Activated CD4-positive, alpha-beta T cell treated with anti-CD3 and anti-CD28 coated beads, Interleukin-2, amount 50 U/mL, for 24 hours (primary cell): ENCODE measurements around the gene ABCB4.

ENCODE experiments used
- DNase-seq, 2 donors: peaks; one replicate each; pipeline ENCODE4 v3.0.0-alpha.2; 2020; ENCODE audit warnings: low read depth in 1 of 2, low spot score in 1 of 2

Gene ABCB4

DNA sequence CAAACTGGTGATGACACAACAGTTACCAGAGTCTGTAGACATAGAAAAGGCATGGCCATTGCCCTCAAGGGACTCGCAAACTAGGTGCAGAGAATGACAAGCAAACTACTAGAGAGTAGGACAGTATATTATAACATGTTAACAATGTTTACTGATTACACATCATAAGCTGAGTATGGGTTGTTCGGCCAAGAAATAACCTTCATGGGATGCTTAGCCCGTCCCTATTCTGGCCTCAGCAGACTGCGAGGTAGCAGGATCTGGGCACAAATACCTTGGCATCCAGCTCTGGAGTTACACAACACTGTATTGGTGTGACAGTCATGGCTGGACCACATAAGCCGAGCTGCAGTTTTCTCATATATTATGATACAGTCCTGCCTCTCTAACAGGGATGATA, 51.4 kb downstream of the ABCB4 start:
- no peak for DNase-seq

DNA sequence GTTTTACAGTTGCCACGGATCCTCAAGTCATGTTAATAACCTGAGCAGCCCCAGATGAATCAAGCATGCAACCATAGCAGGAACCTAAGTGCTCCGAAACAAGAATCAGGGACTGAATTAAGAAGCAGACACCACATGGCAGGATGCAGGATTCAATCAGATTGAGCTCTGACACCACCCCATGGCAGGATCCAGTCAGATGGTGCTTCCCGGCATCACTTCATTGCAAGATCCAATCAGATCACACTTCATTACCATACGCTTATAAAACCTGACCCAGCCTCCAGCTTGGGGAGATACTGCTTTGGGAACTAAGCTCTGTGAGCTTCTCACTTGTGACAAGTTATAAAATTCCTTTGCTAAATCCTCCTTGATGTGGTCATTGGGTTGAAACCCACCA, 55.3 kb downstream of the ABCB4 start:
- no peak for DNase-seq

DNA sequence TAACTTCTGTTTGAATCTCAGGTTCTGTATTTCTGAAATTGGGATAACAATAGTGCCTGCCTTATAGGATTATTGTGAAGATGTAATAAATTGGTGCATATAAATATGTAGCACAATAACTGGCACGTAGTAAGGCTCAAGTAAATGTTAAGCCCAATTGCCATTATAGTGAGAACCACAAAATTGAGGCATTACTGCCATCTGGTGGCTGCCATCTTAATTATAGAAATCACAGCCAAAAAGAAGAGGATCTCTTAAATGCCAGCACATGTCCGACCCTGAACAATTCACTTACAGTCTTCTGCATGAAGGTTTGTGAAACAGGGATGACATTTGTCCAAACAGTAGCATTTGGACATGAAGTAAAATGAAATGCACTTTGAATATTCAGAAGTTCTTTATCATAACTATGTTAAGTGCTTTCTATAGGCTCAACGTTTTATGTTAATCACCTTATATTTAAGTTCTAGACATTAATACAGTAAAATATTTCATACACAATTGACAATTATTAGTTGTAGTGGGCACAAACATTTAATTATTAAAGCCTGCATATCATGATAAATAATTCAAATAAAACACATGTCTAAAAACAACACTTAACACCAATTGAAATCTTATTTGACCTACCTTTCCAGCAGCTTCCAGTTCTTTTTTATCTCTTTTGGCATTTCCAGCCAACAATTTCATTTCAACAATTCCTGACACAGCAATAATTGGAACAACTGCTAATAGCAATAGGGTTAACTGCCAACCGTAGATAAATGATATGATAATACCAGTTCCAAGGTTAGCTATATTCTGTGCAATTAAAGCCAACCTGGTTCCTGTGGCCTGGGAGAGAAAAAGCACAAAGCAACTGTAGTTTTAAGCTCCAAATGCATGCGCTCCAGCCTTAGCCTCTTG, 58.5 kb downstream of the ABCB4 start:
- DNase-seq, result peak; percentile 23 to 56

DNA sequence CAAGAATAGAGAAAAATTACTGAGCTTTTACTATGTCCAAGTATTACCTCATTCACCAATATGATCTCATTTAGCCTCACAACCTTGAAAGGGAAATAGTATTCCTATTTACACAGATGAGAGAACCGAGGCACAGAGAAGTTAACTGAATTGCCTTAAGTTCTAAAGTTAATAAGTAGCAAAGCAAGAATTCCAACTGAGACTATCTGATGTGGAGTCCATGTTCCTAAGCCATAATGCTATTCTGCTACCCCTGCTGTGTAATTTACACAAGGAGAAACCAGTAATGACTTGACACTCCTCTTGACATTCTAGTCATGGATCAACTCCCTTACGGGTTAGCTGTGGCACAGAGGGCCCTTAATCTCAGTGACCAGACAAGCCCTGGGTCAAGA, 60.7 kb downstream of the ABCB4 start:
- no peak for DNase-seq

DNA sequence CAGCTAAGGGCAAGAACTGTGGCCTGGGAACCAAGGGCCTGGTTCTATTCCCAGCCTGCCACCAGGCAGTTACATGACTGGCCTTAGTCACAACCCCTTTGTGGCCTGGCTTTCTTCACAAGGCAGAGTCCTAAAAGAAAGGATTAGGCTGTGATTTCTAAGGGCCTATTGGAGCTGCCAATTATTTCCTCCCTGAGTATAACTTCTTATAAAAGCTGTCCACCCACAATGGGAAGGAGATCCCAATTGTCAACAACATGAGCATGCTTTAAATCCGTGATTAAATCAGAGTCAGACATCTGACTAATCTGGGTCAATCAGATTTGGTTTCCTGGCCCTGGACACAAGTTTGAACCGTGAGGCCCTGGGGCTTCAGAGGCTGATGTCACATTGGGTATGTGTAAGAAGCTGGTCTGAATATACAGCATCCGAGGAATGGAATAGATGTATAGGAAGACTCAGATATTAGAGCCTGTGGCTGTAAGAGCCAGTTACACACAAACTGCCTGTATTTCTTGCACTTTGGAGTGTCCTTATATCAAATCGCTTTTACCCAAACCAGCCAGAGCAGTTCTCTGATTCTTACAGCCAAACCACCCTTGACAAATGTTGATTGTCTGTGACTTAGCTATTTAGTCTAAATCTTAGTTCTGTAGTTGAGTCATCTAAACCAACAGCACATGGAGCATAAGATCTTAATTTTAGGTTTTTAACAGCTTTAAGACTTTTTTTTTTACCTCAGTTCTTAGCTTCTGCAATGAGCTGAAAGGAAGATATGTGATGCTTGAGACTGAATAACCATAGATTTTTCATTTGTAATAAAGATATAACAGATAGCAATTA, 61.3 kb downstream of the ABCB4 start:
- DNase-seq, result no peak

DNA sequence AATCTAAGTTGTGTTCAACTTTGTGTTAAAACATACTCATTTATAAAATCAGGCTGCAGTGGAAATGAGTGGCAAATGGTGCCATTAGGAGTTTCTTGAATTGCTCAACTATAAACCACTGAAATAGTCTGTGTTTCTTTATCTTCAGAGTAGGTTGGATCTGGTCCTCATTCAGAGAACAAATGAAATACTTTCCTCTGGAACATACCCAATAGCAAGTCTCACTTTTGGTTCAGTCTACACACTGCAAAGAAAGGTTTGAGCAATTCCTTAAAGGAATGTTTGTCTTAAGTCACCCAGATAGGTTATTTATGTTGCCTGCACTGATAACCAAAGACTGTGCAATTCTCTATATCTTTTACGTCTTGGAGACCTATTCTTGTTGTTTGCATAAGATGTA, 62.5 kb downstream of the ABCB4 start:
- no peak for DNase-seq

DNA sequence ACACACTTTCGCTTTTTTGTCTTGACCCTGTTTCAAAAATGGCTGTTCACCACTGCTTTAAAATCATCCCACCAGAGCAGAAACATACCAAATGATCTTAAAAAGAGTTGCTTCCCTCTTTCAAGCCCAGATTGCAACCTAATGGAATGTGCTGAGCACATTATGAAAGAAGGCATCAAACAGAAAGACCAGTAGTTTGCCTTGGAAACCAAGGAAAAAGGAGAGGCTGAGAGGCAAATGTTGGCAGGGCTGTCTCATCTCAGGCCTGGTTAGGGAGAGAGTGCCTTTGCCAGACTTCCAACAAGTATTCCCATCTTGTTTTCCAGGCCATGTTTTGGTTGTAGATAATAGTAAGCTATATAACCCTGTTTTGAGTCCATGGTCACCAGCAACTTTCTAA, 64.3 kb downstream of the ABCB4 start:
- no peak for DNase-seq

DNA sequence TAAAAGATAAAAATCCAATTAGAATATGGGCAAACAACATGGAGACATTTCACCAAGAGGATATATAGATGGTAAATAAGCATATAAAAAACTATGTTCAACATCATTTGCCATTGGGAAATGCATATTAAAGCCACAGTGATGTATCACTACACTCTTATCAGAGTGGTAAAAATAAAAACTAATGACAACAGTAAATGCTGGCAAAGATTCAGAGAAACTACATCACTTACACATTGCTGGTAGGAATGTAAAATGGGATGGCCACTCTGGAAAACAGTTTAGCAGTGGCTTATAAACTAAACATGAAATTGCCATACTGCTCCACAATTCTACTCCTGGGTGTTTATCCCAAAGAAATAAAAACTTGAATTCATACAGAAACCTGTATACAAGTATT, 70.8 kb downstream of the ABCB4 start:
- no peak for DNase-seq

DNA sequence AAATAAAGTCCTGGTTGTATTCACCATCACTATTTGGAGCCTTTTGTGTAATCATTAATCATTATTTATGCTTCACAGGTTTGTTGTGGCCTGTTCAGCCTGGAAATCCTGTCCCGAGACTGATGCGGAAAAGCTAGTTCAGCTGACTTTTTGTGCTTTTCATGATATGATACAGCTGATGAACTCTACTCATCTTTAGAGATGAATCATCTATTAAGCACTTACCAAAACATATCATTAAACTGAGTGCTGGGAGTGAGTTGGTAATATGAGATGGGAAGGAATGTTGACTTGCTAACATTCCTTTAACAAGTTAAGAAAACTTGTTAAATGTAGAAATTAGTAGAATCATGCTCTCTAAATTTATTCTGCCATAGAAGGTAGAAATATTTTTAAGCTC, 77.0 kb downstream of the ABCB4 start:
- DNase-seq, result no peak

DNA sequence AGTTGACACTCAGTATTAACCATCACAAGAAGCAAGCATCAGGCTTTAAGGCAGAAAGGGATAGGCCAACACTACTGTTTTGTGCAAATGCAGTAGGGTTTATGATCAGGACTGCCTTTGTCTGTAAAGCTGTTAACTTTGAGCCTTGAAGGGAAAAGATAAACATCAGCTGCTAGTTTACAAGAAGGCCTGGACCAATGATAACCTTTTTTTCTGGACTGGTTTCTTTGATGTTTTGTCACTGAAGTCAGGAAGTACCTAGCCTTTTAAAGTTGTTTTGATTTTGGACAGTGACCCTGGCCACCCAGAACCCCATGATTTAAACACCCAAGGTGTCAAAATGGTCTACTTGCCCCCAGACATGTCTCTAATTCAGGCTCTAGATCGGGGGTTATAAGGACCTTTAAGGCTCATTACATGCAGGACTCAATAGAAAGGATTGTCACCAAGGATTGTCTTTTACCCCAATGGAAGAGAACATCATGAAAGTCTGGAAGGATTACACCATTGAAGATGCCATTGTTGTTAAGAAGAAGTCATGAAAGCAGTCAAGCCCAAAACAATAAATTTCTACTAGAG, 79.9 kb downstream of the ABCB4 start:
- no peak for DNase-seq

DNA sequence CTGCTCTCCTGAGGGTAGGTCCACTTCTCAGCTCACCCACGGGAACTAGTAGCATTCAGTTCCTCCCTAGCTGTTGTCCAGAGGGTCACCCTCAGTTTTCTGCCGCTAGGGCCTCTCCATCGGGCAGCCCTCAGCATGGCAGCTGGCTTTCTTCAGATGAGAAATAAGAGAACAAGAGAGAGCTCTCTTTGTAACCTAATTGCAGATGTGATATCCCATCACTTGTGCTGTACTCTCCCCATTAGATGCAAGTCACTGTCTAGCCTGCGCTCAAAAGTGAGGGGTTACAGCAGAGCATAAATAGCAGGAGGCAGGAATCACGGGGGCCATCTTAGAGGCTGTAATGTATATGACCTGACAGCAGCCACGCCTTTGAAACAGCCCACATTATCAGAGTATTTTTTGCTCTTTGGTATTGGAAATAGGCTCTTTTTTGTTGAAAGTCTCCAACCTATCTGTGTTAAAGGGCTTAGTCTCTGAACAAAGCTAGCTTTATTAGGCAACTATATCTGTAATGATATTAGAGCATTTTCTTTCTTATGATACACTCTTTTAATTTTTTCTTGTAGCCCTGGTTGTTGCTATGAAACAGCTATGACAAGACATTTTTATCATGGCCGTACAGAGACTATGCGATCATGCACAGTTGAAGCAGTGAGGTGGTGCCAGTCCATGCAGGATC, 84.3 kb downstream of the ABCB4 start:
- DNase-seq, result no peak

DNA sequence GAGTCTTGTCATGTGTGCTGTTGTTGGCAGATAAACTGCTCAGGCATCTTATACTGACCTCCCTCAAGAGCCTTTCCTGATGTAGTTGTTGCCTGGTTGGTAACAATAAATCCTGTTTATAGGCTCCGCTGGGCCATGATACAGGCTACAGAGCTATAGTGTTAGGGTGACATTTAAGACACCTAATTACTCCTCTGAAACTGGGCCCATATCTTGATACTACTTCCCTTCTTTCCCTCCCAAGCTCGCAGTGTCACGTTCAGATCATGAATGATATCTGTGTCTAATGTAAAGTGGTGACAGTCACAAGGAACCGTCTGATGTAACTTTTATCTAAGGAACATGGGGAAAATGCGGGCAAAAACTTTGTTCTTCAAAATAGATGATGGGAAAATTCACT, 94.6 kb downstream of the ABCB4 start:
- DNase-seq, result no peak

DNA sequence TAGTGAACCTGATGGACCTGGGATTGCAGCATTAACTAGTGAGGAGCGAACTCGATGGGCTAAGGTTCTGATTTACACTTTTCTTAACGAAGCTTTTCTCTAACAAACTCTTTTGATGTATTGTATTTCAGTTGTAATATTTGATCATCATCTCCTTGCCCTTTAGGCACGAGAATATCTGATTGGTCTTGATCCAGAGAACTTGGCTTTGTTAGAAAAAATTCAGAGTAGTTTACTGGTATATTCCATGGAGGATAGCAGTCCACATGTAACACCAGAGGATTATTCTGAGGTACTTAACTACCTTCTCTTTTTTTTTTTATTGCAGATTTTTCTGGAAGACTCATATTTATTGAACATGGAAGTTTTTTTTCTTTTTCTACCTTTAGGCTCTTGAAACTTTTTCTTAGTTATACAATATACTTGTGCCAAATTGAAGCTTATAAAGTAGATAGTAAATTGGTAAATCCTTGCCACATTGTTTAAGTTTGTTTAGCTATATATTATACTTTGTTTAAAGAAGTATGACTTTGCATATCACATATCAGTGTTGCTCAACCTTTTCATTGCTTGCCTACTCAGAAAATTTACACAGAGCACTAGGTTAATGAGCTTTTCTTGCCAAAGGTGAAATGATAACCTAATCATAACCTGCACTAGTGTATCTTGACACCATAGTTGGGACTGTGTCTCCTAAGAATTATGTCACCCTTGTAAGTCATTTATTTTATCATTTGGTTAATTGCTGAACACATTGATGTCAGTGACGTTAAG, 99.6 kb downstream of the ABCB4 start:
- no peak for DNase-seq

DNA sequence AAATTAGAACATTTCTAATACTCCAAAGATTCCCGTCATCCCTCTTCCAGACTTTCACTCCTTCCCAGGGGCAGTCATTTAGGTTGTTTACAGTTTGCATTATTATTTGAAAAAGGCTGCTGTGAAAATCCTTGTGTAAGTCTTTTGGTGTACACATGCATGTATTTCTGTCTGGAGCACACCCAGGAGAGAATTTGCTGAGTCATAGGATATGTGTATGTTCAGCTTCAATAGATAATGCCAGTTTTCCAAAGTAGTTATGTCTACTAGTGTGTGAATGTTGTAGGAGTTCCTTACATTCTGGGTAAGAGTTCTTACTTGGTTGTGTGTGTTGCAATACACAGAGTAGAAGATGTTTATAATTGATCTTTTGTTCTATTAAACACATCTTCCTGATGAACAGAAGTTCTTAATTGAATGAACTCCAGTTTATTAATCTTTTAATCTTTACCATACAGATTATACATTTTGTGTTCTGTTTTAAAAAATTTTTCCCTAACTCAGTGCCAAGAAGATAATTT, 104.8 kb downstream of the ABCB4 start:
- no peak for DNase-seq

DNA sequence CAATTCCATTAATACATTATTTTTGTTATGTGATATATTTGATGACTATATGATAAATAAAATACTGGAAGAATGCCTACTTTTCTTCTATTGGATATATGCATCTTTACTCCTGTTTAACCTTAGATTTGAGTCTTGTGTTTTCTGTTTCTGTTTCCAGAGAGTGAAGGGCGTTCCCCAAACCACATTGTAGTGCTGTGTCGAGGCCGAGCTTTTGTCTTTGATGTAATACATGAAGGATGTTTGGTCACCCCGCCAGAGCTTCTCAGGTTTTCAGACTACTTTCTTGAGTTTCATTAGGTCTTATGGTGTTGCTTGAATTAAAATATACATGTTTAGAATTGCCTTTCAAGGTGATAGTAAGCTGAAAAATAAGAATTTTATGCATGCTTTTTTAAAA, 106.3 kb downstream of the ABCB4 start:
- DNase-seq, result no peak

DNA sequence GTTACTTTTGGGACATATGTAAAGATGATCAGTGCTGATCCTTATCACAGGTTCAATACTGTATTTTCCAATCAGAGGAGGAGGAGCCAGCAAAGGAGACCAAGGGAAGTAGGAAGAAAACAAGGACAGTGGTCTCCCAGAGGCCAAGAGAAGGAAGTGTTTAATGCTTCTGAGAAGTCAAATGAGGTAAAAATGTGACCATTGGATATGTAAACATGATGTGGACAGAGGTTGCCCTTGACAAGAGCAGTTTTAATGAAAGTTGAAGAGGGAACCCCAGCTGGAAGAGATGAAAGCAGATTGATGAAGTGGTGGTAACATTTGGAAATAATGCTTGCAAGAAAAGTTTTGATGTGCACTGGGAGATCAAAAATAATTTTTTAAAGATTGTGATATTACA, 111.2 kb downstream of the ABCB4 start:
- no peak for DNase-seq

DNA sequence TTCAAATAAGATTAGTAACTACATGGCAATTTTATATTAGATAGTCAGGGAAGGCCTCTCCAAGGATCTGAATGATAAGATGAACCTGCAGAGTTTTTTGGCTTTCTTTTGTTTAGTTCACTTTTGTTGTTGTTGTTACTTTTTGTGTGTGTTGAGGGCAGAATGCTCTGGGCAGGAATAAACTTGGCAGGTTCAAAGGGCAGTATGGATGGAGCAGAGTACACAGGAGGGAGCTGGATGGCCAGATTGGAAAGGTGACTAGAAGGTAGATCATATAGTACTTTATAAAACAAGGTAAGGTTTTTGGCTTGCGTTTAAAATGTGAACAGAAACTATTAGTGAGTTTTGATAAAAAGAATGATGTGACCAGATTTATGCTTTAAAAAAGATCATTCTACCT, 112.1 kb downstream of the ABCB4 start:
- no peak for DNase-seq

DNA sequence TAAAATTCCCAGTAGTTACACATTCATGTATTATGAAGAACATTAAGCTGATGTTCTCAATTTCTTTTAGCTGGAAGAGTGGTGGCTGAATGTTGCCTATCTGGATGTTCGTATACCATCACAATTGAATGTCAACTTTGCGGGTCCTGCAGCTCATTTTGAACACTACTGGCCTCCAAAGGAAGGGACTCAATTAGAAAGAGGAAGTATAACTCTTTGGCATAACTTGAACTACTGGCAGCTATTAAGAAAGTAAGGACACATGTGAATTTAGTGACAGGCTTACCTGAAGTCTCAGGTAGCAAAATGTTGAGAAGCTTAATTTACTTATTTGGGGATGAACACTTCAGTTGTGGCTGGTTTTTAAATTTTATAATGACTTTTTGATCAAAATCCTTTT, 114.2 kb downstream of the ABCB4 start:
- DNase-seq, result no peak

DNA sequence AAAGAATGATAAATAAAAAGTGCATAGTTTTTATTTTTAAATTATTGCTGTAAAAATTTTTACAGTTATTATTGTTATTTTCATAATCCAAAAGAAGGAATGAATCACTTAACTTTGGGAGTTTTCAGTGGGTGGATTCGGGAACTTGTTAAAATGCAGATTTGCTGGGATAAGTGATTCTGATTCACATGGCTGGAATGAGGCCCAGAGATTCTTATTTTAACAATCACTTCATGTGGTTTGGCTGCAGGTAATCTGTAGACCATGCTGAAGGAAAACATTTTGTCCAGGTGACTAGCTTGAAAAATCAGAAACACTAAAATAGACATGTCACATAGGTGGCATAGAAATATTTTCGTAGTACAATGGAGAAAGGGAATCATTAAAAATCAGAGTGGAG, 116.1 kb downstream of the ABCB4 start:
- DNase-seq, result no peak

DNA sequence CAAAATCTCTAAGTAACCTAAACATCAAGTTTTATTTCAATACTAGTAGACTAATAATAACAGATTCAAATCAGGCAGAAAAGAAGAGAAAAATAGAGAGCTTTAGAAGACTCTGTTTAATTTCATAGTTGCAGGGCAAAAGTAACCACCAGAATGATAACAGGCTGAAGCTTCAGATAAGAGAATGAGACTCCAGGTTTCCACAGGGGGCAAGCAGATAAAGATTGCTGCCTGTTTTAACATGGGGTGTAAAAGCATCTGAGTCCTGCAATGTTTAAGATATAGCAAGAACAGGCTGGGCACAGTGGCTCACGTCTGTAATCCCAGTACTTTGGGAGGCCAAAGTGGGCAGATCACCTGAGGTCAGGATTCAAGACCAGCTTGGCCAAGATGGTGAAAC, 119.0 kb downstream of the ABCB4 start:
- DNase-seq, result no peak
